WTC11 (cell line): Measurements from ENCODE around the gene IGLL5. TPM values are rescaled to one million over a fixed set of nuclear protein-coding genes. Genes with fewer than 3 reads are reported as not detected.

Source experiments
- ATAC-seq: fragments of 200-7000 bp; cut with Tn5 transposase; 2 replicates; pipeline ENCODE4 v1.10.0; 2021; ENCODE audit warnings: mild to moderate bottlenecking, moderate library complexity
- CTCF ChIA-PET: fragments of 300-600 bp; sonication (Branson Sonifier 250); formaldehyde crosslinking; loops from one replicate; lab custom pipeline; 2021; ENCODE audit warnings: antibody characterized with exemption; lab: Charles Lee
- POLR2A ChIA-PET: fragments of 350-600 bp; sonication (Branson Sonifier 250); formaldehyde crosslinking; loops from one replicate; lab custom pipeline; 2021; ENCODE audit warnings: antibody characterized with exemption; lab: Charles Lee
- DNase-seq: peaks from one replicate; pipeline ENCODE4 v3.0.0; 2021; ENCODE audit warnings: low spot score
- H3K27ac Mint-ChIP-seq: 2 replicates; pipeline ENCODE4 v1.8.0; 2021; ENCODE audit warnings: mixed read lengths
- H3K27me3 Mint-ChIP-seq: 2 replicates; pipeline ENCODE4 v1.8.0; 2021; ENCODE audit warnings: low read depth, mild to moderate bottlenecking, moderate library complexity, mixed read lengths
- H3K36me3 Mint-ChIP-seq: 2 replicates; pipeline ENCODE4 v1.8.0; 2021; ENCODE audit warnings: mixed read lengths
- H3K4me1 Mint-ChIP-seq: 2 replicates; pipeline ENCODE4 v1.8.0; 2022; ENCODE audit warnings: mixed read lengths
- H3K4me3 Mint-ChIP-seq: 2 replicates; pipeline ENCODE4 v1.8.0; 2021; ENCODE audit warnings: mild to moderate bottlenecking, moderate library complexity, mixed read lengths
- H3K9me3 Mint-ChIP-seq: 2 replicates; pipeline ENCODE4 v1.8.0; 2021; ENCODE audit warnings: mixed read lengths
- ATF3 ChIP-seq: sonication (generic); formaldehyde crosslinking; conservative IDR thresholded peaks from 2 replicates; pipeline ENCODE4 v1.8.1; 2022; ENCODE audit warnings: mild to moderate bottlenecking, missing genetic modification reagents
- CBFB ChIP-seq: sonication (generic); formaldehyde crosslinking; IDR thresholded peaks from 2 replicates; pipeline ENCODE4 v1.8.1; 2022; ENCODE audit warnings: mild to moderate bottlenecking, low read depth, missing genetic modification reagents
- CREM ChIP-seq: sonication (generic); formaldehyde crosslinking; IDR thresholded peaks from 2 replicates; pipeline ENCODE4 v1.8.1; 2022; ENCODE audit warnings: mild to moderate bottlenecking, missing genetic modification reagents, moderate library complexity
- ELF4 ChIP-seq: sonication (generic); formaldehyde crosslinking; IDR thresholded peaks from 2 replicates; pipeline ENCODE4 v1.8.1; 2022; ENCODE audit warnings: low read depth, mild to moderate bottlenecking, moderate library complexity, missing genetic modification reagents
- ESRRA ChIP-seq: sonication (generic); formaldehyde crosslinking; IDR thresholded peaks from 2 replicates; pipeline ENCODE4 v1.8.1; 2022; ENCODE audit warnings: mild to moderate bottlenecking, missing genetic modification reagents, borderline replicate concordance
- ETV6 ChIP-seq: sonication (generic); formaldehyde crosslinking; IDR thresholded peaks from 2 replicates; pipeline ENCODE4 v1.8.1; 2022; ENCODE audit warnings: mild to moderate bottlenecking, missing genetic modification reagents
- GABPB1 ChIP-seq: sonication (generic); formaldehyde crosslinking; IDR thresholded peaks from 2 replicates; pipeline ENCODE4 v1.8.1; 2023; ENCODE audit warnings: mild to moderate bottlenecking, missing genetic modification reagents
- GTF2I ChIP-seq: fragments of 250-450 bp; sonication (Bioruptor Pico); conservative IDR thresholded peaks from 2 replicates; pipeline ENCODE4 v1.4.0; 2021; ENCODE audit warnings: mild to moderate bottlenecking
- IRF1 ChIP-seq: sonication (generic); formaldehyde crosslinking; IDR thresholded peaks from 2 replicates; pipeline ENCODE4 v1.8.0; 2023; ENCODE audit warnings: missing genetic modification reagents
- JAZF1 ChIP-seq: fragments of 250-450 bp; sonication (Bioruptor Pico); IDR thresholded peaks from 2 replicates; pipeline ENCODE4 v1.9.0; 2021; ENCODE audit warnings: moderate library complexity, mild to moderate bottlenecking, inconsistent platforms
- NFATC4 ChIP-seq: fragments of 250-450 bp; sonication (Bioruptor Pico); IDR thresholded peaks from 2 replicates; pipeline ENCODE4 v1.9.0; 2021; ENCODE audit warnings: mild to moderate bottlenecking
- PREB ChIP-seq: sonication (generic); formaldehyde crosslinking; IDR thresholded peaks from 2 replicates; pipeline ENCODE4 v1.8.1; 2022; ENCODE audit warnings: mild to moderate bottlenecking, missing genetic modification reagents, moderate library complexity, borderline replicate concordance
- PRRX2 ChIP-seq: fragments of 250-450 bp; sonication (Bioruptor Pico); IDR thresholded peaks from 2 replicates; pipeline ENCODE4 v1.8.0; 2021; ENCODE audit warnings: mild to moderate bottlenecking
- TCF7 ChIP-seq: sonication (generic); formaldehyde crosslinking; IDR thresholded peaks from 2 replicates; pipeline ENCODE4 v1.8.0; 2022; ENCODE audit warnings: mild to moderate bottlenecking, low read depth, missing genetic modification reagents, moderate library complexity
- USF2 ChIP-seq: sonication (generic); formaldehyde crosslinking; IDR thresholded peaks from 2 replicates; pipeline ENCODE4 v1.8.1; 2023; ENCODE audit warnings: mild to moderate bottlenecking, missing genetic modification reagents, moderate library complexity
- ZBTB21 ChIP-seq: sonication (generic); formaldehyde crosslinking; IDR thresholded peaks from 2 replicates; pipeline ENCODE4 v1.8.1; 2023; ENCODE audit warnings: mild to moderate bottlenecking, missing genetic modification reagents, borderline replicate concordance
- total RNA-seq: library from RNA; stranded (reverse); gene quantifications from 3 replicates; pipeline ENCODE4 v1.2.3, GENCODE V29; 2021
- TF ChIP-seq, protein P1 (sequence below): sonication (generic); formaldehyde crosslinking; IDR thresholded peaks from 2 replicates; pipeline ENCODE4 v1.8.1; 2022; ENCODE audit warnings: low read depth, missing genetic modification reagents, borderline replicate concordance

IGLL5 gene
- total RNA-seq, 1 experiment from 2014 or later: not detected

- CTCF ChIA-PET: interaction anchor here (1.4 to 1.7 kb wide), 2 partner anchors 14 to 97 kb away, joined by 3 to 4 read pairs; no protein-coding TSS in a partner anchor
- no peak for DNase-seq
- H3K4me3 Mint-ChIP-seq: no peak overlapping the region
- POLR2A ChIA-PET: no interaction called here
- TF ChIP-seq NFATC4 (CRISPR knock-in tag) (no peak), JAZF1 (CRISPR knock-in tag) (no peak), ELF4 (no peak), GABPB1 (CRISPR knock-in tag) (no peak), TCF7 (no peak), ESRRA (CRISPR knock-in tag) (no peak), ETV6 (CRISPR knock-in tag) (no peak), GTF2I (no peak), USF2 (CRISPR knock-in tag) (no peak), PREB (CRISPR knock-in tag) (no peak), ZBTB21 (CRISPR knock-in tag) (no peak), CREM (CRISPR knock-in tag) (no peak), PRRX2 (CRISPR knock-in tag) (no peak), CBFB (CRISPR knock-in tag) (no peak)
- TF ChIP-seq, protein P1, sequence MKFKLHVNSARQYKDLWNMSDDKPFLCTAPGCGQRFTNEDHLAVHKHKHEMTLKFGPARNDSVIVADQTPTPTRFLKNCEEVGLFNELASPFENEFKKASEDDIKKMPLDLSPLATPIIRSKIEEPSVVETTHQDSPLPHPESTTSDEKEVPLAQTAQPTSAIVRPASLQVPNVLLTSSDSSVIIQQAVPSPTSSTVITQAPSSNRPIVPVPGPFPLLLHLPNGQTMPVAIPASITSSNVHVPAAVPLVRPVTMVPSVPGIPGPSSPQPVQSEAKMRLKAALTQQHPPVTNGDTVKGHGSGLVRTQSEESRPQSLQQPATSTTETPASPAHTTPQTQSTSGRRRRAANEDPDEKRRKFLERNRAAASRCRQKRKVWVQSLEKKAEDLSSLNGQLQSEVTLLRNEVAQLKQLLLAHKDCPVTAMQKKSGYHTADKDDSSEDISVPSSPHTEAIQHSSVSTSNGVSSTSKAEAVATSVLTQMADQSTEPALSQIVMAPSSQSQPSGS (CRISPR knock-in tag): no peak
- TF ChIP-seq, all 79 proteins: peak for 0
- no peaks in the 10 kb centered on the region for H3K9me3 Mint-ChIP-seq
- H3K4me1 Mint-ChIP-seq: no peaks in the 10 kb centered on the region
- H3K36me3 Mint-ChIP-seq: no peaks in the 10 kb centered on the region
- H3K27ac Mint-ChIP-seq: no peak overlapping the region
- H3K27me3 Mint-ChIP-seq: peaks cover 94% of the 10 kb centered on the region
- no peak for ATAC-seq
Measured at GRCh38 chr22:22863001-22863400, 24.6 kb upstream of the IGLL5 start.

DNA sequence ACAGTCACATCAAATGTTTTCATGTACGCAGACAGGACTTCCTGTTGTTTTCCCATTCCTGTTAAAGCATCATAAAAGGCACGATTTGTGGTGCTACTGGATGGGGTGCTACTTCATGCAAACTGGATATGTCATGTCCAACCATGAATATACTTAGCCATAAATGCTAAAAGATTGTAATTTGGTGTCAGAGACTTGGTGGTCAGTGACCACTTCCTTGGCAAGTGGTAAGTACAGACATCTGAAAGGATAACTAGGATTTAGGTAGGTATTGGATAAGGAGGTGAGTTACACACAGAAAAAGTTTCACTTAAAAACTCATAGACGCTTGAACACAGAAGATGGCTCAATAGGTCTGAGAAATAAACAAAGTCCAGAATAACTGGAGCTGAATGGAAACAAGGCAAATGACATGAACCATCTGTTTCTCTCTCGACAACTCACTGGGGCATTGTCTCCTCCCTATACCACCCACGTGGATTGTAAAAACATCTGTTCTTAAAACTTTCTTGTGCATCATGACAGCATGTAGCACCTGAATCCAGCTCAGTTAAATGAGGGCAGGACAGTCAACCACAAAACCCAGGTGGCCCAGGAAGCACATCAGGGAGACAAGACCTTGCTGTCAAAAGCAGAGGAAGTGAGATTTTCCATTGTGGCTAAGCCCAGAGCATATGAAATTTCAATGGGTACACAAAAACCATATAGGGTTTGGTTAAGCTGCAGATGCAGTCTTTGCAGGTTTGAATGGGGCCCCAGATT is 22.1 kb upstream of the IGLL5 start:
- peaks cover 93% of the 10 kb centered on the region for H3K27me3 Mint-ChIP-seq
- DNase-seq (no peak), ATAC-seq (no peak)
- POLR2A ChIA-PET: no interaction called here
- H3K36me3 Mint-ChIP-seq: no peaks in the 10 kb centered on the region
- H3K4me1 Mint-ChIP-seq: no peaks in the 10 kb centered on the region
- no peak overlapping the region for H3K4me3 Mint-ChIP-seq
- CTCF ChIA-PET: interaction anchor here (1.0 to 4.0 kb wide), 4 partner anchors 10 to 95 kb away, joined by 3 to 17 read pairs (median 6); no protein-coding TSS in a partner anchor
- no peak overlapping the region for H3K27ac Mint-ChIP-seq
- no peak for TF ChIP-seq ATF3
- no peak for TF ChIP-seq IRF1 (CRISPR knock-in tag)
- H3K9me3 Mint-ChIP-seq: no peaks in the 10 kb centered on the region
